ENCODE data around the gene GRIK3.

The GRIK3 gene

GRCh38 chr1:36835696-36836095 lies 198.6 kb downstream of the GRIK3 start:
- in situ Hi-C loops (cut with MboI; ENCODE audit: low sequenced_read_pairs), result no loop called here

GRCh38 chr1:36835017-36835695 lies 199.2 kb downstream of the GRIK3 start:
- in situ Hi-C loops (cut with MboI; ENCODE audit: low sequenced_read_pairs), result no loop called here

GRCh38 chr1:36834586-36834985 lies 199.7 kb downstream of the GRIK3 start:
- in situ Hi-C loops (cut with MboI; ENCODE audit: low sequenced_read_pairs), result no loop called here

- in situ Hi-C loops (cut with MboI; ENCODE audit: low sequenced_read_pairs), result no loop called here
These were observed 203.0 kb downstream of the GRIK3 start for GRCh38 chr1:36831186-36831810.

- in situ Hi-C loops (cut with MboI; ENCODE audit: low sequenced_read_pairs), result no loop called here
These were observed 204.4 kb downstream of the GRIK3 start for GRCh38 chr1:36829961-36830360.

- in situ Hi-C loops (cut with MboI; ENCODE audit: low sequenced_read_pairs), result no loop called here
These were observed 205.2 kb downstream of the GRIK3 start for GRCh38 chr1:36829066-36829465.

- in situ Hi-C loops (cut with MboI; ENCODE audit: low sequenced_read_pairs), result no loop called here
These were observed 209.1 kb downstream of the GRIK3 start for GRCh38 chr1:36825226-36825625.

- in situ Hi-C loops (cut with MboI; ENCODE audit: low sequenced_read_pairs), result no loop called here
These were observed 209.9 kb downstream of the GRIK3 start for GRCh38 chr1:36824390-36824861.

- in situ Hi-C loops (cut with MboI; ENCODE audit: low sequenced_read_pairs), result no loop called here
These were observed 211.7 kb downstream of the GRIK3 start for GRCh38 chr1:36822648-36823047.

- in situ Hi-C loops (cut with MboI; ENCODE audit: low sequenced_read_pairs), result no loop called here
These were observed 212.9 kb downstream of the GRIK3 start for GRCh38 chr1:36821386-36821785.

GRCh38 chr1:36818771-36819170 lies 215.5 kb downstream of the GRIK3 start:
- in situ Hi-C loops (cut with MboI; ENCODE audit: low sequenced_read_pairs), result no loop called here

- in situ Hi-C loops (cut with MboI; ENCODE audit: low sequenced_read_pairs), result no loop called here
These were observed 218.0 kb downstream of the GRIK3 start for GRCh38 chr1:36816348-36816747.

- in situ Hi-C loops (cut with MboI; ENCODE audit: low sequenced_read_pairs), result no loop called here
These were observed 219.5 kb downstream of the GRIK3 start for GRCh38 chr1:36814774-36815173.

GRCh38 chr1:36814083-36814482 lies 220.2 kb downstream of the GRIK3 start:
- in situ Hi-C loops (cut with MboI; ENCODE audit: low sequenced_read_pairs), result no loop called here

- in situ Hi-C loops (cut with MboI; ENCODE audit: low sequenced_read_pairs), result no loop called here
These were observed 227.1 kb downstream of the GRIK3 start for GRCh38 chr1:36807262-36807661.

GRCh38 chr1:36805979-36806640 lies 228.2 kb downstream of the GRIK3 start:
- in situ Hi-C loops (cut with MboI; ENCODE audit: low sequenced_read_pairs), result no loop called here

GRCh38 chr1:36804669-36805314 lies 229.5 kb downstream of the GRIK3 start:
- in situ Hi-C loops (cut with MboI; ENCODE audit: low sequenced_read_pairs), result no loop called here

GRCh38 chr1:36803868-36804570 lies 230.3 kb downstream of the GRIK3 start:
- in situ Hi-C loops (cut with MboI; ENCODE audit: low sequenced_read_pairs), result no loop called here

- in situ Hi-C loops (cut with MboI; ENCODE audit: low sequenced_read_pairs), result no loop called here
These were observed 232.3 kb downstream of the GRIK3 start for GRCh38 chr1:36802018-36802417.

- in situ Hi-C loops (cut with MboI; ENCODE audit: low sequenced_read_pairs), result no loop called here
These were observed 236.6 kb downstream of the GRIK3 start for GRCh38 chr1:36797761-36798160.

GRCh38 chr1:36796733-36797132 lies 237.6 kb downstream of the GRIK3 start:
- in situ Hi-C loops (cut with MboI; ENCODE audit: low sequenced_read_pairs), result no loop called here

All from HL-60/S4 (cell line).